ENCODE results near the gene GDPD4.
A peak's percentile ranks its signal among the peaks of the same experiment; 100 is the strongest.

The GDPD4 gene

DNA sequence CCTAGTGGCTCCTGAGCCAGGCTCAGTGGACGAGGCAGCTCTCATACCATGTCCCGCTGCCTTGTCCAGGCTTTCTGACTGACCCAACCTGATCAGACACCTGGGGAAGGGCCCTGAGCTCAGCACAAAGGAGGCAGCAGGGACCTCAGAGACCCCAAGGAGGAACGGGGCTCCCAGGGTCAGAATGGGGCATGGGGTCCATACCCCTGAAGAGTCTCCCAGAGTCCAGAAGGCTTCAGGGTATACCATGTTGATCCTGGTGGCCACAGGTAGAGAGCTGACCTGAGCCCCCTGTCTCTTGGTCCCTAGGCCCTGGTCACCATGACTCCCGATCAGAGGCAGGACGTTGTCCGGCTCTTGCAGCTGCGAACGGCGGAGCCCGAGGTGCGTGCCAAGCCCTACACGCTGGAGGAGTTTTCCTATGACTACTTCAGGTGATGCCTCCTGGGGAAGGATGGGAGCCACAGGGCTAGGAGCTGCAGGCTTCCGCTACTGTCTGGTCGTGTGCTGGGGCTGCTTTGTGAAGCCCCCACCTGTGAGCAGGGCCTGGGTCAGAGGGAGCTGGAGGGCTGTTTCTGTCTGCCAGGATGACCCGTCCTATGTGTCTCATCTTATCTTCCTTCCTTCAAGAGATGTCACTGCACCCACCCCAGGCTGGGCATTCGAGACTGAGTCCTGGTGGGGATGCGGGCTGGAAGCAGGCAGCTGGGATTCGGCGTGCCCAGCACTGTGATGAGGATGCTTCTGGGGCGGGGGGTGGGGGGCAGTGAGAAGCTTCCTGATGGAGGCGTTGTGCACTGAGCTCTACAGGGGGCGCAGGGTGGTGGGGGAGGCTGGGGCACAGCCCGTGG is 99.3 kb downstream of the GDPD4 start:
- POLR2A ChIA-PET: interaction anchor here (0.8 kb wide), 1 partner anchor 269 kb away, joined by 3 read pairs; no protein-coding TSS in a partner anchor
- no peak for DNase-seq (ENCODE audit: extremely low spot score)
- no peak for TF ChIP-seq L3MBTL2 (conservative IDR thresholded peaks at IDR 0.05)
- no peak for TF ChIP-seq BHLHE40 (IDR thresholded peaks at IDR 0.05; ENCODE audit: borderline replicate concordance)
- no peak for TF ChIP-seq PKNOX1 (IDR thresholded peaks at IDR 0.05)
- no peak for TF ChIP-seq SUZ12 (IDR thresholded peaks at IDR 0.05)
- no peak for TF ChIP-seq FOXA1 (IDR thresholded peaks at IDR 0.05)
- TF ChIP-seq TARDBP (IDR thresholded peaks at IDR 0.05): no peak
- TF ChIP-seq FOXK2 (IDR thresholded peaks at IDR 0.05): no peak
- TF ChIP-seq FOXM1 (IDR thresholded peaks at IDR 0.05; ENCODE audit: borderline replicate concordance): no peak
- TF ChIP-seq SP1 (IDR thresholded peaks at IDR 0.05): no peak
- TF ChIP-seq LEF1 (IDR thresholded peaks at IDR 0.05; ENCODE audit: borderline replicate concordance): no peak
- no peak for TF ChIP-seq HDGF (IDR thresholded peaks at IDR 0.05; ENCODE audit: borderline replicate concordance)
- CTCF ChIA-PET: no interaction called here

DNA sequence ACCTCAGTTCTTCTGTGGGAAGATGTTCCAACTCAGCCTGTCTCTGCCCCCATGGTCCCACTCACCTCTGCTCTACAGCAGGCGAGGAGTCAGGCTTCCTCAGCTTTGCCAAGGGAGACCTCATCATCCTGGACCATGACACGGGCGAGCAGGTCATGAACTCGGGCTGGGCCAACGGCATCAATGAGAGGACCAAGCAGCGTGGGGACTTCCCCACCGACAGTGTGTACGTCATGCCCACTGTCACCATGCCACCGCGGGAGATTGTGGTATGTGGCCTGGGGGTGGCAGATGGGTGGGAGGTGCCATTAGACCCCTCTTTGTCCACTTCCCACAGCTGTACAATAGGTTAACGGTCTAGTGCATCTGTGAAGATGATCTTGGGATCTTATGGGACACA is 100.1 kb downstream of the GDPD4 start:
- TF ChIP-seq NFRKB (IDR thresholded peaks at IDR 0.05) (no peak), SUZ12 (IDR thresholded peaks at IDR 0.05) (no peak), FOXK2 (IDR thresholded peaks at IDR 0.05) (no peak), CTBP1 (IDR thresholded peaks at IDR 0.05; ENCODE audit: borderline replicate concordance) (no peak), PKNOX1 (IDR thresholded peaks at IDR 0.05) (no peak), L3MBTL2 (conservative IDR thresholded peaks at IDR 0.05) (no peak), TARDBP (IDR thresholded peaks at IDR 0.05) (no peak)
- no peak for DNase-seq (ENCODE audit: extremely low spot score)
- CTCF ChIA-PET: no interaction called here
- POLR2A ChIA-PET: no interaction called here

GRCh38 chr11:77200351-77201268 is 100.9 kb downstream of the GDPD4 start:
- ChIA-PET POLR2A (no interaction called here), CTCF (no interaction called here)
- no peak for DNase-seq (ENCODE audit: extremely low spot score)
- TF ChIP-seq FOXM1 (IDR thresholded peaks at IDR 0.05; ENCODE audit: borderline replicate concordance): no peak

- no peak for TF ChIP-seq CTBP1 (IDR thresholded peaks at IDR 0.05; ENCODE audit: borderline replicate concordance)
- TF ChIP-seq SUZ12 (IDR thresholded peaks at IDR 0.05): no peak
- no peak for TF ChIP-seq ELF4 (IDR thresholded peaks at IDR 0.05)
- no peak for TF ChIP-seq TARDBP (IDR thresholded peaks at IDR 0.05)
- no peak for TF ChIP-seq FOXM1 (IDR thresholded peaks at IDR 0.05; ENCODE audit: borderline replicate concordance)
- no peak for TF ChIP-seq ARNT (IDR thresholded peaks at IDR 0.05)
- no peak for TF ChIP-seq NFRKB (IDR thresholded peaks at IDR 0.05)
- TF ChIP-seq BHLHE40 (IDR thresholded peaks at IDR 0.05; ENCODE audit: borderline replicate concordance): no peak
- no peak for TF ChIP-seq ZNF384 (IDR thresholded peaks at IDR 0.05)
- TF ChIP-seq FOXA1 (IDR thresholded peaks at IDR 0.05): no peak
- no peak for TF ChIP-seq HDGF (IDR thresholded peaks at IDR 0.05; ENCODE audit: borderline replicate concordance)
- TF ChIP-seq LEF1 (IDR thresholded peaks at IDR 0.05; ENCODE audit: borderline replicate concordance): no peak
- no peak for TF ChIP-seq L3MBTL2 (conservative IDR thresholded peaks at IDR 0.05)
- no peak for DNase-seq (ENCODE audit: extremely low spot score)
- ChIA-PET CTCF (interaction anchor here (1.3 kb wide), 1 partner anchor 15 kb away, joined by 5 read pairs; no protein-coding TSS in a partner anchor), POLR2A (no interaction called here)
Measured at GRCh38 chr11:77199137-77199745, 102.2 kb downstream of the GDPD4 start.

- no peak for TF ChIP-seq TARDBP (IDR thresholded peaks at IDR 0.05)
- no peak for TF ChIP-seq PKNOX1 (IDR thresholded peaks at IDR 0.05)
- TF ChIP-seq L3MBTL2 (conservative IDR thresholded peaks at IDR 0.05): 0 out of 2 replicates have a peak, but pooled peaks have one; percentile 38
- no peak for TF ChIP-seq SUZ12 (IDR thresholded peaks at IDR 0.05)
- CTCF ChIA-PET: interaction anchor here (1.3 kb wide), 1 partner anchor 16 kb away, joined by 5 read pairs; no protein-coding TSS in a partner anchor
- peak; percentile 68 for DNase-seq (ENCODE audit: extremely low spot score)
Measured at GRCh38 chr11:77198440-77198849, 103.0 kb downstream of the GDPD4 start.

More at GRCh38 chr11:77198440-77198849, 103.0 kb downstream of the GDPD4 start:
- POLR2A ChIA-PET: no interaction called here
